IPS-NIHi11 (cell line): ENCODE results near the gene ZNF281.
"Not testable (repeated sequence)": the region's sequence is repeated elsewhere in the genome, so short reads cannot be mapped to it uniquely, and the experiment has no call there.

ENCODE experiments used
- DNase-seq: peaks from one replicate; pipeline ENCODE4 v3.0.0; 2012; ENCODE audit warnings: mixed read lengths, low spot score

ZNF281 gene

GRCh38 chr1:200409761-200410565 is at the start of gene ZNF281:
Gene ZNF281 (minus strand): TSS chr1:200410036. CDS start chr1:200409705, 331 bp downstream.
- DNase-seq = peak; percentile 97

GRCh38 chr1:200458780-200459179 is 48.9 kb upstream of the ZNF281 start:
- DNase-seq = no peak

GRCh38 chr1:200457810-200458209 is 48.0 kb upstream of the ZNF281 start:
- no peak for DNase-seq

- DNase-seq = no peak
Observed at GRCh38 chr1:200454425-200454824, 44.6 kb upstream of the ZNF281 start.

GRCh38 chr1:200453553-200453905 is 43.7 kb upstream of the ZNF281 start:
- DNase-seq = no peak

GRCh38 chr1:200452850-200453552 is 43.2 kb upstream of the ZNF281 start:
- DNase-seq = peak; percentile 48

GRCh38 chr1:200448034-200448762 is 38.4 kb upstream of the ZNF281 start:
- DNase-seq = no peak

- DNase-seq = no peak
Observed at GRCh38 chr1:200445213-200445612, 35.4 kb upstream of the ZNF281 start.

- DNase-seq = no peak
Observed at GRCh38 chr1:200444478-200444877, 34.6 kb upstream of the ZNF281 start.

GRCh38 chr1:200443860-200444259 is 34.0 kb upstream of the ZNF281 start:
- no peak for DNase-seq

GRCh38 chr1:200442537-200443156 is 32.8 kb upstream of the ZNF281 start:
- no peak for DNase-seq

- no peak for DNase-seq
Observed at GRCh38 chr1:200442023-200442422, 32.2 kb upstream of the ZNF281 start.

- DNase-seq = no peak
Observed at GRCh38 chr1:200438911-200439310, 29.1 kb upstream of the ZNF281 start.

- DNase-seq = not testable (repeated sequence)
Observed at GRCh38 chr1:200438413-200438812, 28.6 kb upstream of the ZNF281 start.

GRCh38 chr1:200437556-200438203 is 27.8 kb upstream of the ZNF281 start:
- no peak for DNase-seq

GRCh38 chr1:200437088-200437487 is 27.3 kb upstream of the ZNF281 start:
- DNase-seq = no peak

- DNase-seq = no peak
Observed at GRCh38 chr1:200436436-200436835, 26.6 kb upstream of the ZNF281 start.

GRCh38 chr1:200435200-200435780 is 25.5 kb upstream of the ZNF281 start:
- DNase-seq = no peak

- no peak for DNase-seq
Observed at GRCh38 chr1:200433586-200433985, 23.8 kb upstream of the ZNF281 start.

- DNase-seq = no peak
Observed at GRCh38 chr1:200432586-200432985, 22.8 kb upstream of the ZNF281 start.

- DNase-seq = no peak
Observed at GRCh38 chr1:200429221-200429751, 19.4 kb upstream of the ZNF281 start.
